GM21360 (cell line): ENCODE measurements around the gene ZSWIM6.

Experiments
- ATAC-seq: cut with Tn5 transposase; IDR thresholded peaks from one replicate; pipeline ENCODE4 v1.9.1; 2021; ENCODE audit warnings: mild to moderate bottlenecking, moderate library complexity; ENCODE audit not compliant: unreplicated experiment

ZSWIM6 gene

GRCh38 chr5:61306531-61307131, 25.4 kb upstream of the ZSWIM6 start:
- ATAC-seq = peak; percentile 94

GRCh38 chr5:61307191-61307590, 24.9 kb upstream of the ZSWIM6 start:
- ATAC-seq = no peak

GRCh38 chr5:61307611-61308010, 24.4 kb upstream of the ZSWIM6 start:
- ATAC-seq = no peak

- ATAC-seq = no peak
These were observed 23.3 kb upstream of the ZSWIM6 start for GRCh38 chr5:61308712-61309111.

- ATAC-seq = no peak
These were observed 22.9 kb upstream of the ZSWIM6 start for GRCh38 chr5:61309115-61309514.

- ATAC-seq = no peak
These were observed 20.9 kb upstream of the ZSWIM6 start for GRCh38 chr5:61311056-61311610.

- no peak for ATAC-seq
These were observed 19.9 kb upstream of the ZSWIM6 start for GRCh38 chr5:61311836-61312808.

GRCh38 chr5:61313960-61314681, 17.9 kb upstream of the ZSWIM6 start:
- ATAC-seq = no peak

- ATAC-seq = no peak
These were observed 13.7 kb upstream of the ZSWIM6 start for GRCh38 chr5:61318376-61318775.

- peak; percentile 98 for ATAC-seq
These were observed 12.5 kb upstream of the ZSWIM6 start for GRCh38 chr5:61319388-61320146.

GRCh38 chr5:61320860-61321259, 11.2 kb upstream of the ZSWIM6 start:
- no peak for ATAC-seq

GRCh38 chr5:61321669-61322068, 10.4 kb upstream of the ZSWIM6 start:
- ATAC-seq = no peak

GRCh38 chr5:61322738-61323725, 9.0 kb upstream of the ZSWIM6 start:
- ATAC-seq = no peak

GRCh38 chr5:61327760-61328753, 4.0 kb upstream of the ZSWIM6 start:
- ATAC-seq = peak; percentile 36

GRCh38 chr5:61328791-61329549, 3.1 kb upstream of the ZSWIM6 start:
- ATAC-seq = no peak

GRCh38 chr5:61329550-61330128, 2.4 kb upstream of the ZSWIM6 start:
- no peak for ATAC-seq

GRCh38 chr5:61330341-61330844, 1.7 kb upstream of the ZSWIM6 start:
- ATAC-seq = no peak
